Mammary epithelial cell (primary cell): ENCODE data around the gene CCDC107.

Experiments used
- CTCF ChIP-seq, 2 donors: IDR thresholded peaks in 1 of 2; conservative IDR thresholded peaks in 1 of 2; 2 replicates each; pipeline ENCODE4 v1.5.1; 2011 to 2012; ENCODE audit warnings: inconsistent platforms in 2 of 2, low read length in 2 of 2, mild to moderate bottlenecking in 2 of 2, control low read depth in 1 of 2, low read depth in 1 of 2; ENCODE audit not compliant: insufficient read depth in 1 of 2; ENCODE audit errors: extremely low read depth in 1 of 2
- EZH2 ChIP-seq: IDR thresholded peaks from 2 replicates; pipeline ENCODE4 v1.6.1; 2012; ENCODE audit warnings: low read length, inconsistent platforms, borderline replicate concordance

- TF ChIP-seq CTCF (conservative IDR thresholded peaks at IDR 0.05 in 1 of 2, IDR thresholded peaks at IDR 0.05 in 1 of 2; ENCODE audit: extremely low read depth in 1 of 2, insufficient read depth in 1 of 2, low read depth in 1 of 2, low read length in 2 of 2) (no peak), EZH2 (no peak)
Measured at GRCh38 chr9:35635730-35636129, 22.4 kb upstream of the CCDC107 start.
